ENCODE results near the gene DDC. TPM values are rescaled to one million over a fixed set of nuclear protein-coding genes. Genes with fewer than 3 reads are reported as not detected.

The DDC gene
- polyA plus RNA-seq, 2 of the 4 experiments (the other 2 are of a cell fraction): 1.3 to 2.8 TPM

GRCh38 chr7:50555594-50556140 is 9.5 kb downstream of the DDC start:
- TF ChIP-seq ESRRA (IDR thresholded peaks at IDR 0.05; ENCODE audit: borderline replicate concordance, low read length) (no peak), PHF8 (IDR thresholded peaks at IDR 0.05; ENCODE audit: borderline replicate concordance, low read depth) (no peak), EP300 (IDR thresholded peaks at IDR 0.05) (no peak), ZFP36 (IDR thresholded peaks at IDR 0.05; ENCODE audit: borderline replicate concordance, partially characterized antibody) (no peak), CBX2 (IDR thresholded peaks at IDR 0.05; ENCODE audit: borderline replicate concordance, low read depth) (no peak), RCOR1 (IDR thresholded peaks at IDR 0.05; ENCODE audit: low read depth, low read length) (no peak)
- no peak overlapping the region for H3K4me3 ChIP-seq
- H3K9me3 ChIP-seq: no peaks in the 10 kb centered on the region
- no peaks in the 10 kb centered on the region for H3K4me1 ChIP-seq
- WGBS (ENCODE audit: missing lambda C conversion rate): 58% methylated on average over 9 of the region's 9 CpGs
- ChIA-PET POLR2A (no interaction called here), CTCF (interaction anchor here (0.6 to 1.2 kb wide), 2 partner anchors 9 to 607 kb away, joined by 3 to 7 read pairs; partner anchors contain the start of gene DDC)
- ATAC-seq (no peak), DNase-seq (ENCODE audit: low read depth in 1 of 2, low spot score in 1 of 2) (no peak), FAIRE-seq (no peak)
- no peak overlapping the region for H3K4me2 ChIP-seq
- H3K27ac ChIP-seq: no peak overlapping the region

GRCh38 chr7:50554431-50555322 is 10.5 kb downstream of the DDC start:
- ATAC-seq (no peak), DNase-seq (ENCODE audit: low read depth in 1 of 2, low spot score in 1 of 2) (no peak), FAIRE-seq (no peak)
- Histone ChIP-seq H3K4me1 (no peaks in the 10 kb centered on the region), H3K4me2 (no peak overlapping the region), H3K4me3 (no peak overlapping the region), H3K27ac (no peak overlapping the region), H3K9me3 (no peaks in the 10 kb centered on the region)
- ChIA-PET CTCF (interaction anchor here (1.2 kb wide), 1 partner anchor 10 kb away, joined by 7 read pairs; the partner anchor contains the start of gene DDC), POLR2A (no interaction called here)
- WGBS (ENCODE audit: missing lambda C conversion rate): 58% methylated on average over 14 of the region's 14 CpGs
- TF ChIP-seq POLR2A (IDR thresholded peaks at IDR 0.05; ENCODE audit: low read length) (no peak), ZSCAN20 (CRISPR knock-in tag; IDR thresholded peaks at IDR 0.05) (no peak), JUNB (IDR thresholded peaks at IDR 0.05) (no peak)

GRCh38 chr7:50553973-50554372 is 11.2 kb downstream of the DDC start:
- POLR2A ChIA-PET: no interaction called here
- H3K27ac ChIP-seq: no peak overlapping the region
- CTCF ChIA-PET: no interaction called here
- no peak for DNase-seq (ENCODE audit: low read depth in 1 of 2, low spot score in 1 of 2)
- ATAC-seq: no peak
- TF ChIP-seq SREBF2 (IDR thresholded peaks at IDR 0.05) (no peak), JUN (IDR thresholded peaks at IDR 0.05) (no peak), EHF (CRISPR knock-in tag; IDR thresholded peaks at IDR 0.05) (no peak)
- no peak overlapping the region for H3K4me3 ChIP-seq
- H3K9me3 ChIP-seq: no peaks in the 10 kb centered on the region
- H3K4me1 ChIP-seq: no peaks in the 10 kb centered on the region
- 48% methylated on average over 3 of the region's 3 CpGs for WGBS (ENCODE audit: missing lambda C conversion rate)
- H3K4me2 ChIP-seq: no peak overlapping the region
- FAIRE-seq: no peak

GRCh38 chr7:50552921-50553320 is 12.3 kb downstream of the DDC start:
- no peak overlapping the region for H3K4me3 ChIP-seq
- no peak overlapping the region for H3K27ac ChIP-seq
- no peak for DNase-seq (ENCODE audit: low read depth in 1 of 2, low spot score in 1 of 2)
- 76% methylated on average over 4 of the region's 4 CpGs for WGBS (ENCODE audit: missing lambda C conversion rate)
- no peak for FAIRE-seq
- H3K4me1 ChIP-seq: no peaks in the 10 kb centered on the region
- ChIA-PET POLR2A (no interaction called here), CTCF (no interaction called here)
- H3K4me2 ChIP-seq: no peak overlapping the region
- TF ChIP-seq KDM5A (IDR thresholded peaks at IDR 0.05) (no peak), REST (IDR thresholded peaks at IDR 0.05) (peak; percentile 90), JUN (IDR thresholded peaks at IDR 0.05) (no peak), CTCF (IDR thresholded peaks at IDR 0.05) (no peak), ELK1 (IDR thresholded peaks at IDR 0.05; ENCODE audit: low read depth, low read length) (no peak), HEYL (CRISPR knock-in tag; IDR thresholded peaks at IDR 0.05) (no peak), GATA3 (IDR thresholded peaks at IDR 0.05; ENCODE audit: borderline replicate concordance) (no peak), NPAS2 (CRISPR knock-in tag; IDR thresholded peaks at IDR 0.05; ENCODE audit: borderline replicate concordance) (no peak)
- peak; percentile 19 to 39; a peak in 1 of 6 replicates for ATAC-seq
- H3K9me3 ChIP-seq: no peaks in the 10 kb centered on the region
